Activated T-cell treated with anti-CD3 and anti-CD28 coated beads, Interleukin-2, amount 50 U/mL, for 4 hours (primary cell): ENCODE results near the gene SLIT3. TPM values are rescaled to one million over a fixed set of nuclear protein-coding genes. Genes with fewer than 3 reads are reported as not detected.

ENCODE experiments used
- ATAC-seq, 2 donors: fragments of 200-7000 bp; cut with Tn5 transposase; one replicate each; pipeline ENCODE4 v1.10.0; 2021
- DNase-seq: peaks from one replicate; pipeline ENCODE4 v3.0.0-alpha.2; 2020
- H3K27me3 Mint-ChIP-seq: one replicate; pipeline ENCODE4 v1.8.0; 2021; ENCODE audit warnings: low read depth, mixed read lengths
- H3K36me3 Mint-ChIP-seq: one replicate; pipeline ENCODE4 v1.8.0; 2022; ENCODE audit warnings: mixed read lengths; ENCODE audit not compliant: insufficient read depth
- H3K4me1 Mint-ChIP-seq: one replicate; pipeline ENCODE4 v1.8.0; 2021; ENCODE audit warnings: low read depth, mixed read lengths
- H3K4me3 Mint-ChIP-seq: one replicate; pipeline ENCODE4 v1.8.0; 2021; ENCODE audit warnings: mild to moderate bottlenecking, moderate library complexity, mixed read lengths
- H3K9me3 Mint-ChIP-seq: one replicate; pipeline ENCODE4 v1.8.0; 2021; ENCODE audit warnings: mixed read lengths
- total RNA-seq, 3 donors: library from RNA; stranded (reverse); gene quantifications; one replicate each; pipeline ENCODE4 v1.2.1, GENCODE V29; 2021

The SLIT3 gene
- total RNA-seq, 3 donors from 2014 or later, result 0.03 to 0.16 (median 0.03) TPM

DNA sequence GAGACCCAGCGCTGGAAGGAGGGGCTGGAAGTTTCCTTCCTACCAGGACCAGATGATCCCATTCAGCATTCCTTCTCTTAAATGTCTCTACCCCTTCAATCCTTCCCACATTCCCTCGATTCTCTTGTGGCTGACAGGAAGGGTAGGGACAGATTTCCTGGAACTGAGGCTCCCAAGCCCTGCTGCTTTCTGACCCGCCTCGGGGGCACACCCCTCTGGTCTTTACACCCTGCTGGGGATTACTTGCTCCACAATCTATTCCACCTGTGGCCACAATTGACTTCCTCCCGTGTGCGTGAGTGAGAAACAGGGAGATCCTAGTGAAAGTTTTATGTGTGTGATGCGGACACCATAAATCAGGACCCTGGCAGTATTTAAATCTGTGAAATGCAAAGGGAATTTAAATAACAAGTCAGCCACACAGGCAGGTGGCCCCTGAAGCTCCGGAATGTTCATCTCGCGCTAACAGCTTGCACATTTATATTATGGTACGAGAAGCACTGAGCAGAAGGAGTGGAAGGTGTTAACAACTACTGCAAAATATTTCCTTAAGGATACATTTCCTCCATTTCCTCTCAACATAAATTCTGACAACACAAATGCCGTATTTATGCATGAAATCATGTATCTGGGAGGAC, 237.5 kb downstream of the SLIT3 start:
- H3K36me3 Mint-ChIP-seq, result no peaks in the 10 kb centered on the region
- peaks cover 19% of the 10 kb centered on the region for H3K27me3 Mint-ChIP-seq
- no peak overlapping the region for H3K4me3 Mint-ChIP-seq
- DNase-seq (no peak), ATAC-seq (no peak)
- no peaks in the 10 kb centered on the region for H3K4me1 Mint-ChIP-seq
- no peaks in the 10 kb centered on the region for H3K9me3 Mint-ChIP-seq

DNA sequence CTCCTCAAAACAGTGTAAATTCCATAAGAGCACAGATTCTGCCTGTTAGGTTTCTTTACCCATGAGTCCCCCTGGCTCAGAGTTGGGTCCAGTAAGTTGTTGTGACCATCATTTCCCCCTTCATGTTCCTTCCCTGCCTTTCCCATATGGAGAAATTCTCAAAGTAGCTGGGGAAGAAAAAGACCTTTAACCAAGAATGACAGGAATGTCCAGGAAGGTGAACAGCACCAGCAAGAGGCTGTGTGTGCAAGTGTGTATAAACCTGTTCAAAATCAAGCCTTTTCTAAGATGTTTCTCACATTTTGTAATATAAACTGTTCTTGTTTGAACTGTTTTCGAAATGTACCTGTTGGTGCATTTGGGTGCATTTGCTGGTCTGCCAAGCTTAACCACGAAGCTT, 238.2 kb downstream of the SLIT3 start:
- no peaks in the 10 kb centered on the region for H3K9me3 Mint-ChIP-seq
- no peaks in the 10 kb centered on the region for H3K4me1 Mint-ChIP-seq
- H3K27me3 Mint-ChIP-seq, result peaks cover 22% of the 10 kb centered on the region
- no peak overlapping the region for H3K4me3 Mint-ChIP-seq
- ATAC-seq, result no peak
- DNase-seq, result no peak
- H3K36me3 Mint-ChIP-seq, result no peaks in the 10 kb centered on the region

DNA sequence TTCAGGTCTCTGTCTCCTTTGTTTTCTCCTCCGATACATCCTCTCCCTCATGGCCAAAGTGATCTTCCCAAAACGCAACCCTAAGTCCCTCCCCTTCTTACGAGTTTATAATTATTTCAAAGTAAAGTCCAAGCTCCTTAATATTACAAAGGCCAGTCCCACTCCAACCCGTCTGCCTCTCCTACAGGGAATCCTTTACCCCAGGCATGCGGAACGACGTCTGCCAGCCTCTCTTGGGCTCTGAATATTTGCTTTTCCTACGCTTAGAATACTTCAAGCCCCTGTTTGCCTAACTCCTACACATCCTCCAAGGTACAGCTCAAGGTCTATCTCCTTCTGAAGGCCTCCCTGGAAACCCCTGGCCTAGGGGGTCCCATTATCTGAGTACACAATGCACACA, 246.4 kb downstream of the SLIT3 start:
- no peak overlapping the region for H3K4me3 Mint-ChIP-seq
- no peak for DNase-seq
- peaks cover 7% of the 10 kb centered on the region for H3K27me3 Mint-ChIP-seq
- ATAC-seq, result no peak
- no peaks in the 10 kb centered on the region for H3K9me3 Mint-ChIP-seq
- H3K36me3 Mint-ChIP-seq, result no peaks in the 10 kb centered on the region
- H3K4me1 Mint-ChIP-seq, result no peaks in the 10 kb centered on the region

DNA sequence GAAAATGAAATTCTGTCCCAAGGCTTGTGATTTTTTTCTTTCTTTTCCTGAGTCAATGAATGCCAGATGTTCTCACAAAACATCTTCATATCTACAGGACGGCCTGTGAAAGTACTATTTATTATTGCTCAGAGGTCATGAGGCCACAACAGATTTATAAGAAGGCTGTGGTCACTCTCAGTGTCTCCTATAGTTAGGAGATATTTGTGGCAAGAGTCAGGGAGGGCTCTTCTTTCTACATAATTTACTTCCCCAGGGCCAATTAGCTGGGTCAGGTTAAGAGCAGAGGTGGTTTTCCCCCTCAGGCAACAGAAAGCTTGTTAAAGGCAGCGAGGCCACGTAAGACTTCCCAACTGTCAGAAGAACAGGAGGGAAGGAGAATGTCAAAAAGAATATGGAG, 248.7 kb downstream of the SLIT3 start:
- Mint-ChIP-seq H3K4me1 (no peaks in the 10 kb centered on the region), H3K27me3 (peaks cover 4% of the 10 kb centered on the region), H3K9me3 (no peaks in the 10 kb centered on the region), H3K36me3 (no peaks in the 10 kb centered on the region), H3K4me3 (no peak overlapping the region)
- no peak for DNase-seq
- no peak for ATAC-seq

DNA sequence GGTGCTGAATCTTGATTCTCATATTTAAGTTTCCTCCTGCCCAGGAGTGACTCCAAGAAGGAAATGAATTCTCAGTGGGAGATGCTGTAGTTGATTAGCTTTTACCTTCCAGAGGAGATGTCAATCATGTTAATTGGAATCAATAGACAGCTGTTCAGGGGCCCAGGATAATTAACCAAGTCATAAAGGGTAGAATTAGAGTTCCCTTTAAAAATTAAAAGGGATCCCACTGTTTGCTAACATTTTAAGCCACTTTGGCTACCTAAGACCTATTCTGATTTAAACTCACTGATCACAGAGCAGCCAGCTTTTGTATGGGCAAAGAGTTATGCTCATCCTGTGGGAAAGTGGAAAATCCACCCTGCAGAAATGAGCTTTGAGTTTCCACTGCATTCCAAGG, 249.6 kb downstream of the SLIT3 start:
- Mint-ChIP-seq H3K27me3 (peaks cover 4% of the 10 kb centered on the region), H3K4me1 (no peaks in the 10 kb centered on the region), H3K36me3 (no peaks in the 10 kb centered on the region), H3K9me3 (no peaks in the 10 kb centered on the region), H3K4me3 (no peak overlapping the region)
- ATAC-seq (no peak), DNase-seq (no peak)

DNA sequence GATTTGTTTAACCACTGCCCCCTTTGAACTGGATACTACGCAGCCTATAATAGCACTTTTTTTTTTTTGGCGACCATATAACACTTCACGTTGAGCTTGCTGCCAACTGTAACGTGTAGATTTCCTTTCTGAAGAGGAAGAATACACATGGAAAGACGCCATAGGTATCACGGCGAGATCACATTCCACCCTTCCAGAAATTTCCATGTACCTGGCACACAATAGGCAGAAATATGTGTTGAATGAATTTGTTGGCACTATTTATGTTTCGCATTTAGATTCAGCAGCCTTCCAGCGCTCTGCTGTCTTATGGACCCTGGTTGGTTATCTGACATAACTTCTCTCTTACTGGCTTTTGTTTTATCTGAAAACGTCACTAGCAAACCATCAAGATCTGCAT, 250.3 kb downstream of the SLIT3 start:
- H3K36me3 Mint-ChIP-seq, result no peaks in the 10 kb centered on the region
- no peak overlapping the region for H3K4me3 Mint-ChIP-seq
- peaks cover 4% of the 10 kb centered on the region for H3K27me3 Mint-ChIP-seq
- ATAC-seq (no peak), DNase-seq (no peak)
- H3K4me1 Mint-ChIP-seq, result no peaks in the 10 kb centered on the region
- no peaks in the 10 kb centered on the region for H3K9me3 Mint-ChIP-seq

DNA sequence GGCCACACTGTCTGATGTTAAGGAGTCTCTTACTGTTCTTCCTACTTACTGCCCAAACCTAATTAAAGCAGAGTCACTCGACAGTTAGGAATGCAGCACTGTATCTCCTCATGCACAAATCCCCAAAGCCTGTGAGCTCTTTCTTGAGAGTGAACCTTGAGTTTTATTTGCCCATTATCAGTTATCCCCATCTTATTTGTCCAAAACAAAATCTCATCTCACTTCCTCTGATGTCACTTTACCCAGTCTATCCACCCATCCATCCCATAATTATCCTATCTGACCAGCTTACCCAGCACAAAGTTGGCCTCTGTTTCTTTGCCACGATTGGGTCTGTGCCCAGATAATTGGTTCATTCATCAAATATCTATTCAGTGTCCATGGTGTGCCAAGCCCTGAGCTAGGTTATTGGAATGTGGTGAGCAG, 250.8 kb downstream of the SLIT3 start:
- H3K4me3 Mint-ChIP-seq, result no peak overlapping the region
- H3K9me3 Mint-ChIP-seq, result no peaks in the 10 kb centered on the region
- DNase-seq (no peak), ATAC-seq (no peak)
- H3K27me3 Mint-ChIP-seq, result peaks cover 2% of the 10 kb centered on the region
- H3K4me1 Mint-ChIP-seq, result no peaks in the 10 kb centered on the region
- no peaks in the 10 kb centered on the region for H3K36me3 Mint-ChIP-seq

DNA sequence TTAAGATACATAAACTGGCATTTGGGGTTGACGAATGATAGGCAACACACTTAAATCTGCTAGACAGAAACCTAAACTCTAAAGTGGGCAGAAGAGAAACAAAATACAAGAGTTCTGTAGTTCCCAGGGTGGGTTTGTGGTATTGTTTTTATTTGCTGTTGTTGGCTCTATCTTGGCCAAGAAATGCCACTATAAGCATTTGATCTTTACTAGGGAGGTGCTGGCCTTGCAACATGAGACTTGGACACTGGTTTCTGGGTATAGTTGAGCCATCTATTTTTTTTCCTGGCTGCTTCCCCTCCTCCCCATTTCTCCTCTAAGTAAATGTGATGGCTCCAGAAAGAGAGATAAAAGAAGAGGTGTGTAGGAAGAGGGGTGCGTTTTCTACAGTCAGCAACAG, 251.2 kb downstream of the SLIT3 start:
- ATAC-seq, result no peak
- Mint-ChIP-seq H3K9me3 (no peaks in the 10 kb centered on the region), H3K4me3 (no peak overlapping the region), H3K36me3 (no peaks in the 10 kb centered on the region), H3K4me1 (no peaks in the 10 kb centered on the region), H3K27me3 (no peaks in the 10 kb centered on the region)
- DNase-seq, result no peak

DNA sequence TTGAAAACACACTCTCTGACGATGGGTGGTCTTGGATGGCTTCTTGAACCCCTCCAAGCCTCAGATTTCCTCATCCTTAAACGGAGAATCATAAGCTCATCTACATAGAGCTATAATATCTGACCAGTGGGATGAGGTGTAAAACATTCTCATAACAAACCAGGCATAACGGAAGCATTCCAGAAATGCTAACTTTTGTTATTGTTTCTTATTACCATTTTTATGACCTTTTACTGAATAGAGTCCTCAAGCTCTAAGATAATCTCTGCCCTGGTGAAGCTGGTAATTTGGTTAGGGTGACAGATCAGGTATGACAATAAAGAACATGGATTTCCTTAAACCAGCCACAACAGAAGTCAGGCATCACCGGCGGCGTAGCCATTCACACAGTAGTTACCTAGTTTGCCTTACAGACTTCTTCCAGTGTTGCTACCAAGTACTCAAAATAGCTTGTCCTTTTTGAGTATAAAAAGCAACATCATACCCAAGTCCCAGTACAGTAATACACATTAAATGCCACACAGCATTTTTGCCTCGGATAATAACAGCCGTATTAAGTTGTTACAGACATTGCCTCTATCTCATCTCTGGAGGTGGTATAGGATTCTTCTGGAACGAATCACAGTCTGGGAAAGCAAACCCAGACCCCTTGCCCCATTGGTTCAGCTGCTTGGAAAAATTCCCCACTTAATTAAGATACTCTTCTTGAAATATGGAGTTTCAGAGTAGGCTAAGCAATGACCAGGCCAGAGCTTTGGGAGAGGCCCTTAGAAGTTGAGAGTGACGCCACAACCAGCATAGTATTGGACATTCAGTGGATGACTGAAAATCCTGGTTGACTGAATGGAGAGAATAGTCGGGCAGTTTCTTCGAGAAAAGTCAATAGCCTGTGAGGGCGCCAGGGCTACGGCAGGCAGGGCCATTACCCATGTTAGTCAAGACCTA, 252.5 kb downstream of the SLIT3 start:
- Mint-ChIP-seq H3K27me3 (no peaks in the 10 kb centered on the region), H3K4me1 (no peaks in the 10 kb centered on the region)
- no peak for ATAC-seq

DNA sequence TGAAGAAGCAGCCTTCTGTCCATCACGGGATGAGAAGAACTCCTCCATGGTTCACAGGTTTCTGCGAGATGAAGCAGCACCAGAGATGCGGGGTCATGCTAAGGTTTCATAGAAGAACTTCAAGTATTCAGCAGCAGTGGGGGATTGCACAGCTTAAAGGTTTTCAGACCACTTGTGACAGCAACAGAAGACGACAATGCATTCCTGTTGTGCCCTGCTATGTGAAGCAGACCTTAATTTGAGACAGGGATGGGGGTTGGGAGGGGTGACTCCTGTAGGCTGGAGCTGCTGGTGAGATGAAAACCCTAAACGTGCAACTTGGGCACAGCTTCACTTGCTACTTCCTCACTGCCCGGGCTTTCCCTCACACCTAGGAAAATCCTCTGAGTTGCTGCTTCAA, 256.0 kb downstream of the SLIT3 start:
- no peaks in the 10 kb centered on the region for H3K9me3 Mint-ChIP-seq
- no peaks in the 10 kb centered on the region for H3K4me1 Mint-ChIP-seq
- no peaks in the 10 kb centered on the region for H3K36me3 Mint-ChIP-seq
- peaks cover 3% of the 10 kb centered on the region for H3K27me3 Mint-ChIP-seq
- DNase-seq (no peak), ATAC-seq (no peak)
- H3K4me3 Mint-ChIP-seq, result no peak overlapping the region

More for the DNA sequence above, 252.5 kb downstream of the SLIT3 start:
- Mint-ChIP-seq H3K4me3 (no peak overlapping the region), H3K36me3 (no peaks in the 10 kb centered on the region), H3K9me3 (no peaks in the 10 kb centered on the region)
- DNase-seq, result no peak

DNA sequence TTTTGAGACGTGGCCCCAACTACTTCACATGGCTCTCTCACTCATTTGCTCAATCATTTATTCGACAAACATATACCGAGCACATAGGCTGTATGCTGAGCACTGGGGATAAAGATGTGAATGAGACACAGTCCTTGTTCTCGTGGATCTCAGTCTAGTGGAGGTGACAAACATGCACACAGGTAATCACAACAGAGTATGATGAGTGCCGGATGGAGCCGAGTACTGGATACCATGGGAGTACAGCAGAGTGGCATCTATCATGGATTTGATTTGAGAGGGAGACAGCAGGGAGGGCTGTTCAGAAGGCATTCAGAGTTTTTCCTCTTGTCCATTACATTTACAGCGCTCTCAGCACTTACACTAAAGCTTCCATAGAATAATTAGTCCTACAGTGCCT, 259.8 kb downstream of the SLIT3 start:
- no peaks in the 10 kb centered on the region for H3K36me3 Mint-ChIP-seq
- H3K4me1 Mint-ChIP-seq, result no peaks in the 10 kb centered on the region
- no peak for ATAC-seq
- no peak overlapping the region for H3K4me3 Mint-ChIP-seq
- peaks cover 6% of the 10 kb centered on the region for H3K27me3 Mint-ChIP-seq
- H3K9me3 Mint-ChIP-seq, result no peaks in the 10 kb centered on the region
- DNase-seq, result no peak

DNA sequence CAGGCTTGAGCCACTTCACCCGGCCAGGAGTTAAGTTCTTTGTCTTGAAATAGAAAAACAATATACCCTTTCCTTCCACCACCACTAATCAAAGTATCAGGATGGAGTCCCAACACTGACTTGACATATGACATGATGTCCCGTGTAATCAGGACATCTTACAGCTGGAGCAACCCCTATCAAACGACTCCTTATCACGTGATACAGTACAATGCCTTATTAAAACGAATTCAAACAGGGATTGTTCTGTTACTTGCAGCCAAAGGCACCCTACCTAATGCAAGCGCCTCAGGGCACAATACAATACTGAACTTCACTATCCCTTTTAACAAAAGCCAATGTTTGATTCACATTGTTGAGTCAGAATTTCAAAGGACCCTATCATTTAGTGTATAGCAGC, 261.3 kb downstream of the SLIT3 start:
- DNase-seq, result no peak
- no peaks in the 10 kb centered on the region for H3K4me1 Mint-ChIP-seq
- H3K36me3 Mint-ChIP-seq, result no peaks in the 10 kb centered on the region
- no peak overlapping the region for H3K4me3 Mint-ChIP-seq
- H3K27me3 Mint-ChIP-seq, result peaks cover 6% of the 10 kb centered on the region
- no peaks in the 10 kb centered on the region for H3K9me3 Mint-ChIP-seq
- no peak for ATAC-seq

DNA sequence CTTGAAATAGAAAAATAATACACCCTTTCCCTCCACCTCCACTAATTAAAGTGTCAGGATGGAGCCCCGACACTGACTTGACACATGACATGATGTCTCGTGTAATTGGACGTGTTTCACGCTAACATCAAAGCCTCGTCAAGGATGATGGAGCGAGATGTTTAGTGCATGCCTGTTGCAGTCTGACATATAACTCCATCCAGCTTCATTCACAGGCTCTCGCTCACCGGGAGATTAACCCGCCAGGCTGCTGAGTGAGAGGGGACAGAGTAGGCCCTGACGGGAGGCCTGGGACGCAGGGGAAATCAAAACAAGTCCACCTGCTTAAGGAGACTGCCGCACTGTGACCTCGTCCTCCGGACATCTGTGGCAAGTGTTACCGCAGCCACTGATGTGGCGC, 263.5 kb downstream of the SLIT3 start:
- Mint-ChIP-seq H3K27me3 (peaks cover 3% of the 10 kb centered on the region), H3K4me1 (no peaks in the 10 kb centered on the region), H3K9me3 (peaks cover 3% of the 10 kb centered on the region), H3K36me3 (no peaks in the 10 kb centered on the region), H3K4me3 (no peak overlapping the region)
- ATAC-seq (no peak), DNase-seq (no peak)

DNA sequence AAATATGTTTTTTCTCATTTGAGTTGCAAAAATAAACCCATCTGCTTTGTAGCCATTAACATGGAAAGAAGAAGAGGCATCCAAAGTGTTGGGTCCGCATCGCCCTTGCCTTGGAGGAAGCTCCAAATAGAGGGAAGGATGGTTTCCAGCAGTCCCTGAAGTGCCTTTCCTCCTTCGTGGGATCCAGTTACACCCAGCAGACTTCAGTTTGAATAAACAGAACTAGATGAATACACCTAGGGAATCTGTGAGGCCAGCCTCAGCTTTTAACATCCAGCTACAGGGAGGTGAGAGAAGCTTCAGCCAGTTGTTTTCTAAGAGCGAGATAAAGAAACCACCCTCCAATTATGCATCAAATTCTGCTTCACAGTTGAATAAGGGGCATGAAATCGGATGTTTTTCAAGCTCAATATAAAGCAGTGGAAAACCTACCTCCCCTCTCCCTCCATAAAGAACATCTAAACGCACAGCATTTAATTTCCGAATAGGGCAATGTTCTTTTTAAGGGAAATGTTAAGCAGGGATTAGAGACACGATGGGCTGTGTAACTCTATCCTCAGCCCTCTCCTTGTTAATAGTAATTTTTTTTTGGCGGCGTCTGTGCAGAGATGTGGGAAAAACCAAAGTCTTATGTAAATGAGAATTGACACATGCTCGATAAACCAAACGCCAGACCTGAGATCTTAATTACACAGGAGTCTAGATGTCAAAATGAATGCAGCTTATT, 264.7 kb downstream of the SLIT3 start:
- ATAC-seq (no peak), DNase-seq (no peak)
- no peaks in the 10 kb centered on the region for H3K36me3 Mint-ChIP-seq
- no peak overlapping the region for H3K4me3 Mint-ChIP-seq
- no peaks in the 10 kb centered on the region for H3K4me1 Mint-ChIP-seq
- peaks cover 3% of the 10 kb centered on the region for H3K9me3 Mint-ChIP-seq
- peaks cover 3% of the 10 kb centered on the region for H3K27me3 Mint-ChIP-seq
